Omental fat pad (tissue), 4 donors: ENCODE measurements around the gene AKAP13. TPM values are rescaled to one million over a fixed set of nuclear protein-coding genes. Genes with fewer than 3 reads are reported as not detected.

ENCODE experiments used
- ATAC-seq: fragments of 150-250 bp; one replicate; pipeline ENCODE4 v1.9.1; 2016; ENCODE audit warnings: mild to moderate bottlenecking, moderate library complexity; ENCODE audit not compliant: low FRiP score
- DNase-seq: peaks from one replicate; pipeline ENCODE4 v3.0.0-alpha.2; 2019; ENCODE audit warnings: low spot score
- CTCF ChIP-seq, 3 donors: fragments of 450-650 bp; IDR thresholded peaks; one replicate each; pipeline ENCODE4 v1.5.1; 2016 to 2017; ENCODE audit warnings: antibody characterized with exemption in 3 of 3, mild to moderate bottlenecking in 3 of 3, moderate library complexity in 2 of 3
- total RNA-seq, 4 donors: library from RNA; depleted of rRNA; stranded (reverse); fragments of >200 nt; gene quantifications; one replicate each; pipeline ENCODE4 v1.1.0, GENCODE V29; 2016

The AKAP13 gene
- total RNA-seq, 4 donors from 2014 or later: 162 to 301 (median 216) TPM

DNA sequence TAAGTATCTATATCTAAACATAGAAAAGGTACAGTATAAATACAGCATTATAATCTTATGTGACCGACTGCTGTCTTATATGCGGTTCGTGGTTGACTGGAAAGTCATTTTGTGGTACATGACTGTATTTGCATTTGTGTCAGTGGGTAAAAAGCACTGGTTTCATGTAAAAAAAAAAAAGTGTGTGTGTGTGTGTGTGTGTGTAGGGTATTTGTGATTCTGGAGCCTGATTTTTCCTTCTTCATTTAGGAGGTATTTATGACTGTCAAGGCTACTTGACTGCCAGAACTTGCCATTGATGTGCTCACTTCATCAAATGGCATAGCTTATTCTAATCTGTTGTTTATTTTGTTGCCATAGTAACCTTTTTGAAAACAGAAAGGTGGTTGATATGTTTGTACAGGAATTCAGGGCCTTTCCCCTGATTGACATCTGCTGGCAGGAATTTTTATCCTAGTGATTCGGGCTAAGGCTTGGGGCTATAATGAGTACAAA, 63.2 kb downstream of the AKAP13 start:
- TF ChIP-seq CTCF (IDR thresholded peaks at IDR 0.05): no peak
- DNase-seq (no peak), ATAC-seq (peak; percentile 68)

DNA sequence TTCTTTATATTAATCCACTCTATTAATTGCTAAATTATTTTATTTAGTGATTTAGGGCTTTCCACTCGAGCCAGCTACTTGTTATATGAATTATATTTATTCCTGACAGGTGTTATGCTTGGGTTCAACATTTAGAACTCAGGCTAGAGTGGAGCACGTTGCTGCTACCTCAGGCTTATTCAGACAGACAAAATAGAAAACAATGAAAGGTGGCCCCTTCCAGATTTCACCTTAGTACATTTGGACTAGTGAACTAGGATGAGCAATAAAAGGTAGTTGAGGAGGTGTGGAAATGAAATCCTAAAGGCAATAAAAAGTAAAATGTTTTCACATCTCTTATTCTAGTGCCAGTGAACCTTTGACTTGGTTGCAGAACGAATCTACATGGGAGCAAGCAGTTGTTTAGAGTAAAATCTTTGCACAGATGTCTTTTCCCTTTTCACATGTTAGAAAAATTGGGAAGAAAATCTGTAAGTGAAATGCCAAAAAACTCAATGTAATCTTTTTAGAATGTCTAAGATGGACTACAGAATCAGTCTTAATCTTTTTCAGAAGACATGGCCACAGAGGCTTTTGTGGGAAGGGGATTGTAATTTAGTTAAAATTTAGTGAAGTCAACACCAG, 63.8 kb downstream of the AKAP13 start:
- no peak for DNase-seq
- no peak for ATAC-seq
- TF ChIP-seq CTCF (IDR thresholded peaks at IDR 0.05): no peak

DNA sequence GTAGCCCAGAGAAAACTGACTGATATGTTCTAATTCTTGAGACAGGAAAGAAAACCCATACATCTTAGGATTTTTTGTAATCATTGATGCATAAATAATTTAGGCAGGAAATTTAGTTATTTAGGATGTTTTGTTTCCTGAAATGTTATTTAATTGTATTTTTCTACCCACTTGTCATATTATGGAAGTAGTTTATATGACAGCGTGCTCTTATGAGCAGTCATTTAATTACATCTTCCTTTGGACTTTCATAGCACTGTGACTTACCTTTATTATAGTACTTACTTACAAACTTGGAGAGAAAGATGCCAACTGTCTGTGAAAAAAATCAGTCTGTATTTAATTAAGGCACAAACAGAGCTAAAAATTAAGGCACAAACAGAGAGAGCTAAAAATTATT, 65.0 kb downstream of the AKAP13 start:
- no peak for DNase-seq
- ATAC-seq: no peak
- no peak for TF ChIP-seq CTCF (IDR thresholded peaks at IDR 0.05)

DNA sequence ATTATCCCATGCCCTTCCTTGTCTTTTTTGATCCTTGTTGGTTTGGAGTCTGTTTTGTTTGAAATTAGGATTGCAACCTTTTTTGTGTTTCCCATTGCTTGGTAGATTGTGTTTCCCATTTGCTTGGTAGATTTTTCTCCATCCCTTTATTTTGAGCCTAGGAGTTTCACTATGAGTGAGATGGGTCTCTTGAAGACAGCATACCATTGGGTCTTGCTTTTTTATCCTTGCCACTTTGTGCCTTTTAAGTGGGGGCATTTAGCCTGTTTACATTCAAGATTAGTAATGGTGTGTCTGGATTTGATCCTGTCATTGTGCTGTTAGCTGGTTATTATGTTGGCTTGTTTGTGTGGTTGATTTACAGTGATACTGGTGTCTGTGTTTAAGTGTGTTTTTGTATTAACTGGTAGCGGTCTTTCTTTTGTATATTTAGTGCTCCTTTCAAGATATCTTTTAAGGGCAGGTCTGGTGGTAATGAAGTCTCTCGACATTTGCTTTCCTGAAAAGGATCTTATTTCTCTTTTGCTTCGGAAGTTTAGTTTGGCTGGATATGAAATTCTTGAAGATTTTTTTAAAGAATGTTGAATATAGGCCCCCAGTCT, 70.8 kb downstream of the AKAP13 start:
- ATAC-seq (no peak), DNase-seq (no peak)
- TF ChIP-seq CTCF (IDR thresholded peaks at IDR 0.05): no peak

DNA sequence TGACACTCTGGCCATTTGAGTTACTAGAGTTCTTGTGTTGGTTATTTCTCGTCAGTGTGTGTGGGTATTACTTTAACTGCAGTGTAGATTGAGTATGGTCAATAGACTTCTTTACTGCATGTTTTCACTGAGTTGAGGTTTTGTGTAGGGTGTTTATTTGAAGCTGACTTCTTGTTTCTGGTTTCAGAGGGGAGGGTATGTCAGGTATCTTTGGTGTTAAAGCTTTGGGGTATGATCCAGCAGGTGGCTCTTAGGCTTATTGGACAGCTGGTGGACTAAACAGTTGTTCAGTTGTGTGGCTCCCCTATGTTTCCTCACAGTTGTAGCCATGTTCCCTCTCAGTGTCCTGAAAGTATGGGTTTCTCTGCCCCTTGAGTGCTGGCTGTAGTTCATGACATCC, 72.0 kb downstream of the AKAP13 start:
- ATAC-seq: no peak
- TF ChIP-seq CTCF (IDR thresholded peaks at IDR 0.05): no peak
- no peak for DNase-seq

- DNase-seq (no peak), ATAC-seq (no peak)
- no peak for TF ChIP-seq CTCF (IDR thresholded peaks at IDR 0.05)
Measured at GRCh38 chr15:85453144-85453872, 72.9 kb downstream of the AKAP13 start.
